Heart right ventricle (tissue), 16 donors: Measurements from ENCODE around the gene FCGBP. TPM values are rescaled to one million over a fixed set of nuclear protein-coding genes. Genes with fewer than 3 reads are reported as not detected.
"Not testable (repeated sequence)": the region's sequence is repeated elsewhere in the genome, so short reads cannot be mapped to it uniquely, and the experiment has no call there.

ENCODE experiments used
- ATAC-seq, 8 donors: fragments of 200-7000 bp; cut with Tn5 transposase; one replicate each; pipeline ENCODE4 v1.9.1; 2020; ENCODE audit warnings: mild to moderate bottlenecking in 8 of 8, moderate library complexity in 8 of 8, moderate number of reproducible peaks in 1 of 8
- DNase-seq, 2 donors: peaks; one replicate each; pipeline ENCODE4 v3.0.0-alpha.2; 2020
- H3K27ac ChIP-seq, 10 donors: fragments of 200-600 bp; sonication (generic) in 2 of 10; one replicate each; pipeline versions ENCODE4 v1.5.0 to v1.8.0; 2020 to 2022; ENCODE audit warnings: mild to moderate bottlenecking in 3 of 10
- H3K27me3 ChIP-seq, 7 donors: fragments of 200-600 bp; one replicate each; pipeline ENCODE4 v1.8.0; 2021 to 2022; ENCODE audit warnings: mild to moderate bottlenecking in 2 of 7
- H3K36me3 ChIP-seq, 9 donors: fragments of 200-600 bp; sonication (generic) in 1 of 9; one replicate each; pipeline versions ENCODE4 v1.5.0 to v1.8.0; 2020 to 2022; ENCODE audit warnings: mild to moderate bottlenecking in 2 of 9
- H3K4me1 ChIP-seq, 9 donors: fragments of 200-600 bp; sonication (generic) in 1 of 9; one replicate each; pipeline versions ENCODE4 v1.5.0 to v1.8.0; 2020 to 2022; ENCODE audit warnings: mild to moderate bottlenecking in 4 of 9
- H3K4me3 ChIP-seq, 10 donors: fragments of 200-600 bp; sonication (generic) in 2 of 10; one replicate each; pipeline versions ENCODE4 v1.5.0 to v1.8.0; 2020 to 2022; ENCODE audit warnings: mild to moderate bottlenecking in 7 of 10, moderate library complexity in 2 of 10
- H3K9me3 ChIP-seq, 11 donors: fragments of 200-600 bp in 10 of 11; sonication (generic) in 2 of 11; one replicate each; pipeline versions ENCODE4 v1.5.0 to v1.8.0; 2013 to 2022; ENCODE audit warnings: mild to moderate bottlenecking in 2 of 11, control low read depth in 1 of 11, moderate library complexity in 1 of 11
- WGBS, 2 donors: extraction: QIAGEN DNeasy Blood & Tissue Kit; methylation state at CpG; one replicate each; pipeline ENCODE4 v1.1.7; 2013; ENCODE audit warnings: inconsistent platforms in 1 of 2; 5-methylcytosine and 5-hydroxymethylcytosine counted together
- intact Hi-C, 10 donors: fragments of 100-400 bp; cut with DNase I; formaldehyde crosslinking; loops; one replicate each; pipeline versions ENCODE4 v1.11.1 to v1.14.2; 2022
- polyA plus RNA-seq, 2 donors: library from polyadenylated mRNA; stranded (reverse); fragments of 200-250 nt; gene quantifications; one replicate each; pipeline ENCODE4 v1.2.3, GENCODE V29; 2013
- total RNA-seq, 10 donors: library from RNA; stranded (reverse); fragmentation: NEBNext Ultra II Directional in 3 of 10; extraction: Animal tissue kit (Norgen Biotek cat#: 25700) in 3 of 10; gene quantifications; one replicate each; pipeline versions ENCODE4 v1.2.1 to v1.2.4, GENCODE V29; 2021 to 2023
- TF ChIP-seq, protein P1 (sequence below), 9 donors: fragments of 200-600 bp; sonication (generic) in 2 of 9; IDR thresholded peaks; one replicate each; pipeline versions ENCODE4 v1.5.0 to v1.8.0; 2021 to 2022; ENCODE audit warnings: antibody characterized with exemption in 9 of 9, mild to moderate bottlenecking in 5 of 9, moderate library complexity in 1 of 9
- donor health status: Arrhythmogenic right ventricular cardiomyopathy.
- donor health status: ischemic (EF 13 %, LVEDD 7.1; RV severe dilation, severe dysfunction).
- donor health status: healthy with polysubstance abuse.
- donor health status: DM: no; HTN: yes; CAD: no.
- donor health status: DM: no; HTN: no; CAD: no.
- donor health status: ischemic (EF 25% LVEDD 6.9; RV normal size, moderate dysfunction).
- donor health status: ischemic (EF 25% LVEDD 5.7; RV mildly dilated, moderate dysfunction).
- donor health status: healthy.
- donor health status: DM: yes; HTN: yes; CAD: no.
- donor health status: Ischemic cardiomyopathy.
- donor health status: ischemic (EF 35%, LVEDD 5.7; RV mildly dilated, moderate dysfunction).
- donor health status: nonischemic (EF 11% LVEDD 7.7; RV severe dilation, severe dysfunction).
- donor health status: DM: yes; HTN: yes; CAD: no.
- donor health status: PGD.
- donor health status: ischemic (EF 29% LVEDD 5.4; RV normal size, mild dysfunction).
- donor health status: nonischemic (EF 23%, LVEDD 6.1; RV moderate dilation, normal function).

Gene FCGBP
- total and polyA plus RNA-seq, 12 donors = 0.30 to 42.3 (median 1.5) TPM

DNA sequence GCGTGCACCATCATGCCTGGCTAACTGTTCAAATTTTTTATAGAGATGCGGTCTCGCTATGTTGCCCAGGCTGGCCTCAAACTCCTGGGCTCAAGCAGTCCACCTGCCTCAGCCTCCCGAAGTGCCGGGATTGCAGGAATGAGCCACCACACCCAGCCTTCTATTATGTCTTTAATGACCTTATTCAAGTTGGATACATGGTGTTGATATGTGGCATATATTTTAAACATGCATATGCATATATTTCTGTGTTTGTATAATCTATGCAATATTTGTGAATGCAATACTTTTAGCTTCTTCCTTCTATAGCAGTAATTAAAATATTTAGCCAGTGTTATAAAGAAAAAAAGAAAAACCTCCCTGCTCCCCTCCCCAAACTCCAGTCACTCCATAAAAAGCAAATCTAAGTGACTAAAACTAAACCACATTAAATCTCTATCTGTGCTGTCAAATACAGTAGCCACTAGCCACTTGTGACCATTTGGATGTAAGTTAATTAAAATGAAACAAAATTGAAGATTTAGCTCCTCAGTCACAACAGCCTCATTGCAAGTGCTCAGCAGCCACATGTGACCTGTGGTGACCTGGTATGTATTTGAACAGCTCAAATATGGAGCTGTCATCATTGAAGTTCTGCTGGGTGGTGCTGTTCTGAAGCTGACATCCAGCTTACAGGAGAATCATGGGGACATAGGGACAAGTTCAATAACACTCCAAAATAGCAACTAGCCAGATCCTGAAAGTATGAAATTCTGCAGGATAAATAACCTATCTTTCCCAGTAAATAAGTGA, 27.4 kb downstream of the FCGBP start:
- WGBS, 2 donors = 91 to 94% methylated on average over 5 of the region's 5 CpGs
- no peak for DNase-seq
- Histone ChIP-seq H3K4me3 (no peak overlapping the region), H3K36me3 (no peaks in the 10 kb centered on the region), H3K9me3 (no peaks in the 10 kb centered on the region), H3K27me3 (no peaks in the 10 kb centered on the region), H3K4me1 (no peaks in the 10 kb centered on the region), H3K27ac (no peak overlapping the region)
- TF ChIP-seq, protein P1, sequence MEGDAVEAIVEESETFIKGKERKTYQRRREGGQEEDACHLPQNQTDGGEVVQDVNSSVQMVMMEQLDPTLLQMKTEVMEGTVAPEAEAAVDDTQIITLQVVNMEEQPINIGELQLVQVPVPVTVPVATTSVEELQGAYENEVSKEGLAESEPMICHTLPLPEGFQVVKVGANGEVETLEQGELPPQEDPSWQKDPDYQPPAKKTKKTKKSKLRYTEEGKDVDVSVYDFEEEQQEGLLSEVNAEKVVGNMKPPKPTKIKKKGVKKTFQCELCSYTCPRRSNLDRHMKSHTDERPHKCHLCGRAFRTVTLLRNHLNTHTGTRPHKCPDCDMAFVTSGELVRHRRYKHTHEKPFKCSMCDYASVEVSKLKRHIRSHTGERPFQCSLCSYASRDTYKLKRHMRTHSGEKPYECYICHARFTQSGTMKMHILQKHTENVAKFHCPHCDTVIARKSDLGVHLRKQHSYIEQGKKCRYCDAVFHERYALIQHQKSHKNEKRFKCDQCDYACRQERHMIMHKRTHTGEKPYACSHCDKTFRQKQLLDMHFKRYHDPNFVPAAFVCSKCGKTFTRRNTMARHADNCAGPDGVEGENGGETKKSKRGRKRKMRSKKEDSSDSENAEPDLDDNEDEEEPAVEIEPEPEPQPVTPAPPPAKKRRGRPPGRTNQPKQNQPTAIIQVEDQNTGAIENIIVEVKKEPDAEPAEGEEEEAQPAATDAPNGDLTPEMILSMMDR (IDR thresholded peaks at IDR 0.05) = no peak
- ATAC-seq = no peak
- intact Hi-C loops = no loop called here

DNA sequence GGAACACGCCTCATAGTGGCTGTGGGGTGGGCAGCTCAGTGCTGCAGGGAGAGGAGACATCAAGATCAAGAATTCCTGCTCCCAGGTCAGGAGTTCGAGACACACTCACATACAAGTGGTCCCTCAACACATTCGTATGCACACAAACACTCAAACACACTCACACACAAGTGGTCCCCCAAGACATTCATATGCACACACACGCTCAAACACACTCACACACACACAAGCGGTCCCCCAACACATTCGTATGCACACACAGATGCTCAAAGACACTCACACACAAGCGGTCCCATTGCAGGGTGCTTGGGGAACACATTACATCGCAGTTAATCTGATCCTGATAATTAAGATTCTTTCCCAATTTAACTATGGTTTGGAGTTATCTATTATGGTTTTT, 28.2 kb downstream of the FCGBP start:
- DNase-seq = no peak
- 85 to 88% methylated on average over 8 of the region's 8 CpGs for WGBS, 2 donors
- H3K27ac ChIP-seq = no peak overlapping the region
- no peak overlapping the region for H3K4me3 ChIP-seq
- intact Hi-C loops = no loop called here
- TF ChIP-seq, protein P1 (IDR thresholded peaks at IDR 0.05) = no peak
- no peaks in the 10 kb centered on the region for H3K9me3 ChIP-seq
- no peaks in the 10 kb centered on the region for H3K36me3 ChIP-seq
- H3K4me1 ChIP-seq = no peaks in the 10 kb centered on the region
- ATAC-seq = no peak
- no peaks in the 10 kb centered on the region for H3K27me3 ChIP-seq

DNA sequence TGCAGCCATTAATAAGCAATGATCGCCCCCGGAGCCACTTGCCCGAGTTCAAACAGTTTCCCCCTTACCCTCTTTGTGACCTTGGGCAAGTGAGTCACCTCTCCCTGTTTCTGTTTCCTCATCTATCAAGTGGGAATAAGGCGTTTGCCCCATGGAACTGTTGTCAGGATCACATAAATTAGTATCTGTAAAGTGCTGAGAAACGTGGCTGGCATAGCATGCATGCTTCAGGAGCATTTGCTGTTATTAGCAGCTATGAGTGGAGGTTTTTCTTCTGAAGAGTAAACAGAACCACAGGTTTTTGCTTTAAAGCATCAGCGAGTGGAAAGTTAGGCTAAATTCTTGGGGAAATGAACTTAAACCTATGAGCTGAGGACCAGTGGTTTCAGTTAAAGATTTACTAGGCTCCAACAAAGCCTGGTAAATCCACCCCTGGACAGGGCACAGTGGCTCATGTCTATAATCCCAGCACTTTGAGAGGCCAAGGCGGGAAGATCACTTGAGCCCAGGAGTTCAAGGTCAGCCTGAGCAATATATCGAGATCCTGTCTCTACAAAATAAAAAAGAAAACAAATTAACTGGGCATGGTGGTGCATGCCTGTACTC, 30.8 kb downstream of the FCGBP start:
- H3K9me3 ChIP-seq, ATAC-seq, H3K36me3 ChIP-seq, DNase-seq, H3K4me1 ChIP-seq, H3K27me3 ChIP-seq, H3K4me3 ChIP-seq, H3K27ac ChIP-seq, intact Hi-C loops: not testable (repeated sequence)
- 26 to 35% methylated on average over 3 of the region's 8 CpGs for whole genome bisulfite sequencing, 2 donors

DNA sequence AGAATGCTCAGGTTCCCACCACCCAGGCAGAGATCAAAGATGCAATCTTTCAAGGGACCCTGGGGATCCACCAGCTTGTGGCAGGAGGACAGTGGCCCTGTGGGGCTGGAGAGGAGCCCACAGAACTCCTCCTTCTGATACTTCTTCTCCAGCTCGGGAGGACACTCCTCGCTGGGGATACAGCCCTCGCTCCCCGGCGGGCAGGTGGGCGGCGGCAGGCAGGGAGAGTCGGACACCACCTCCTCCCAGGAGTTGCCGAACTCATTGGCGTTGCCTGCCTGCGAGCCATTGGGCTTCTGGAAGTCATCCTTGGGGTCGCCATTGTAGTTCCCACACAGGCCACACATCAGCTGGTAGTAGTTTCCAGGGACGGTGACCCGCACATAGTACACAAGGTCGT, 32.1 kb downstream of the FCGBP start:
- H3K27me3 ChIP-seq, DNase-seq, H3K36me3 ChIP-seq, H3K4me3 ChIP-seq, ATAC-seq, H3K9me3 ChIP-seq, H3K27ac ChIP-seq, H3K4me1 ChIP-seq, intact Hi-C loops: not testable (repeated sequence)
- WGBS, 2 donors = 88% methylated on average over 7 to 9 of the region's 15 CpGs

DNA sequence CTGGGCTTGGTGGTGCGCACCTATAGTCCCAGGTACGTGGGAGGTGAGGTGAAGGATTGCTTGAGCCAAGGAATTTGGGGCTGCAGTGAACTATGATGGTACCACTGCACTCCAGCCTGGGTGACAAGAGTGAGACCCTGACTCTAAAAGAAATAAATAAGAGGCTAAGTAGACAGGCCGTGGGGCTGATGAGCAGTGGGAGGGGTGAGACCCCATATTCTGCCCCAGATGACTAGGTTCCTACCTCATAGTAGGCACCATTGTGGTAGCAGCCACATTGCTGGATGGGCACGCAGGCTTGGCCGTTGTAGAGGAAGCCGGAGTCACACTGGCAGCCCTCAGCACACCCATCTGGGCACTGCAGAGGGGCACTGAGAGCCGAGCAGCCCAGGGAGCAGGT, 32.8 kb downstream of the FCGBP start:
- 89 to 90% methylated on average over 3 to 4 of the region's 7 CpGs for WGBS, 2 donors
- ATAC-seq, intact Hi-C loops: not testable (repeated sequence)

DNA sequence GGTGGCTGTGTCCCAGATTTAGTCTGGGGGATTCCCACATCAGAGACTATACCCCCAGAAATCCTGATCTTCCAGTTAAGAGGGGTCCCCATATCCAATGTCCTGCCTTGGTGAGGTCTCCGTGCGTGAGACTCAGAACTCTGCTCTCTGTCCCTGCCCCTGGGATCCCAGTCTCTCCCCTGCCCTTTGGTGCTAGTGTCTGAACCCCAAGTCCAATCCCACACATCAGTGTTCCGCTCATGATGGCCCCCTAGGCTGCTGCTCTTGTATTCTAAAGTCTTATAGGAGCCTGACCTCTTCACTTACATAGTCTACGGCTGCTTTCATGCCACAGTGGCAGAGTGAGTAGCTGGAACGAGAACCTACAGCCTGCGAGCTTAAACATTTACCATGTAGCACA, 35.6 kb downstream of the FCGBP start:
- ATAC-seq, H3K36me3 ChIP-seq, intact Hi-C loops, H3K4me1 ChIP-seq, H3K27ac ChIP-seq, H3K9me3 ChIP-seq, DNase-seq, H3K4me3 ChIP-seq, H3K27me3 ChIP-seq: not testable (repeated sequence)
- WGBS, 2 donors = 57 to 71% methylated on average over 4 to 5 of the region's 6 CpGs

More for the DNA sequence above, 32.8 kb downstream of the FCGBP start:
- H3K9me3 ChIP-seq, DNase-seq, H3K36me3 ChIP-seq, H3K4me3 ChIP-seq, H3K27me3 ChIP-seq, H3K27ac ChIP-seq, H3K4me1 ChIP-seq: not testable (repeated sequence)
